H1 (cell line): Measurements from ENCODE around the gene LAMC3. TPM values are rescaled to one million over a fixed set of nuclear protein-coding genes. Genes with fewer than 3 reads are reported as not detected.

Source experiments
- CTCF ChIA-PET: fragments of 300-600 bp; sonication (Branson Sonifier 250); formaldehyde crosslinking; loops from one replicate; lab custom pipeline; 2021; ENCODE audit not compliant: partially characterized antibody; lab: Charles Lee
- POLR2A ChIA-PET: fragments of 300-600 bp; sonication (Branson Sonifier 250); formaldehyde crosslinking; loops from one replicate; lab custom pipeline; 2021; ENCODE audit warnings: inconsistent platforms; ENCODE audit not compliant: partially characterized antibody; lab: Charles Lee
- DNase-seq, 2 experiments: peaks; one replicate each; pipeline versions ENCODE4 v3.0.0 to v3.0.0-alpha.2; 2010 to 2022; ENCODE audit warnings: low spot score in 2 of 2, low read depth in 1 of 2, mixed read lengths in 1 of 2
- FAIRE-seq: peaks from 2 replicates; lab custom pipeline; 2011; peaks lifted over from hg19 to GRCh38; lab: Jason Lieb, UNC
- H2AFZ ChIP-seq: 2 replicates; pipeline ENCODE4 v1.8.1; 2012; ENCODE audit warnings: low read length, inconsistent platforms
- H2AK5ac ChIP-seq: 2 replicates; pipeline ENCODE4 v1.6.1; 2013; ENCODE audit warnings: low read depth, low read length
- H2BK120ac ChIP-seq: replicated peaks from 2 replicates; pipeline ENCODE3; 2013; ENCODE audit warnings: low read depth, low read length, inconsistent platforms
- H2BK12ac ChIP-seq: 2 replicates; pipeline ENCODE4 v1.6.1; 2013; ENCODE audit warnings: low read depth, low read length
- H2BK15ac ChIP-seq: 2 replicates; pipeline ENCODE4 v1.6.1; 2013; ENCODE audit warnings: low read length
- H2BK20ac ChIP-seq: 2 replicates; pipeline ENCODE4 v1.6.1; 2013; ENCODE audit warnings: low read length
- H2BK5ac ChIP-seq: 2 replicates; pipeline ENCODE4 v1.6.1; 2013; ENCODE audit warnings: low read depth, low read length
- H3K14ac ChIP-seq: 2 replicates; pipeline ENCODE4 v1.6.1; 2013; ENCODE audit warnings: inconsistent platforms; ENCODE audit not compliant: insufficient read length
- H3K18ac ChIP-seq: 2 replicates; pipeline ENCODE4 v1.6.1; 2013; ENCODE audit warnings: low read length; ENCODE audit errors: extremely low read depth
- H3K23ac ChIP-seq: 2 replicates; pipeline ENCODE4 v1.6.1; 2013; ENCODE audit warnings: inconsistent platforms; ENCODE audit not compliant: insufficient read length
- H3K23me2 ChIP-seq: 2 replicates; pipeline ENCODE4 v1.6.1; 2013; ENCODE audit warnings: low read depth, low read length
- H3K27ac ChIP-seq: 2 replicates; pipeline ENCODE4 v1.6.1; 2011; ENCODE audit warnings: low read depth, low read length, inconsistent platforms
- H3K27me3 ChIP-seq, 4 experiments: replicated peaks in 1 of 4; 1 replicate in 1 of 4; 2 replicates in 3 of 4; pipeline versions ENCODE4 v1.6.1 to v1.8.1; 2011 to 2013; ENCODE audit warnings: low read length in 3 of 4, mild to moderate bottlenecking in 3 of 4, inconsistent platforms in 2 of 4, mixed read lengths in 2 of 4, moderate library complexity in 1 of 4; ENCODE audit not compliant: control insufficient read depth in 3 of 4, insufficient read depth in 3 of 4; ENCODE audit errors: extremely low read depth in 1 of 4
- H3K36me3 ChIP-seq, 4 experiments: 2 replicates each; pipeline versions ENCODE4 v1.6.1 to v1.8.1; 2011 to 2013; ENCODE audit warnings: mild to moderate bottlenecking in 4 of 4, low read length in 3 of 4, moderate library complexity in 2 of 4, control low read depth in 1 of 4, inconsistent platforms in 1 of 4; ENCODE audit not compliant: insufficient read depth in 4 of 4, control insufficient read depth in 2 of 4
- H3K4ac ChIP-seq: replicated peaks from 2 replicates; pipeline ENCODE3; 2013; ENCODE audit warnings: low read length, low read depth, mixed read lengths, inconsistent platforms; ENCODE audit not compliant: insufficient read length
- H3K4me1 ChIP-seq, 4 experiments: replicated peaks in 1 of 4; 1 replicate in 1 of 4; 2 replicates in 3 of 4; pipeline versions ENCODE4 v1.6.1 to v1.8.1; 2011 to 2013; ENCODE audit warnings: low read length in 3 of 4, inconsistent platforms in 2 of 4, mixed read lengths in 1 of 4; ENCODE audit not compliant: insufficient read depth in 4 of 4, control insufficient read depth in 3 of 4
- H3K4me2 ChIP-seq, 2 experiments: 2 replicates each; pipeline versions ENCODE4 v1.6.1 to v1.8.1; 2011 to 2013; ENCODE audit warnings: low read depth in 2 of 2, low read length in 2 of 2, control low read depth in 1 of 2, inconsistent platforms in 1 of 2, mild to moderate bottlenecking in 1 of 2; ENCODE audit not compliant: insufficient read depth in 1 of 2
- H3K4me3 ChIP-seq, 4 experiments: fragments of 200-600, 300-600 bp in 1 of 4; sonication (generic), shearing (Covaris generic), sonication (Bioruptor Twin) in 1 of 4; 2 replicates each; pipeline versions ENCODE4 v1.5.1 to v1.8.1; 2011 to 2016; ENCODE audit warnings: low read length in 4 of 4, low read depth in 3 of 4, control low read depth in 2 of 4, inconsistent platforms in 2 of 4, mild to moderate bottlenecking in 2 of 4, mixed read lengths in 1 of 4, moderate library complexity in 1 of 4; ENCODE audit not compliant: insufficient read depth in 2 of 4; ENCODE audit errors: extremely low read depth in 1 of 4
- H3K56ac ChIP-seq: replicated peaks from 2 replicates; pipeline ENCODE3; 2013; ENCODE audit warnings: low read depth, mild to moderate bottlenecking, mixed read lengths, low read length, inconsistent platforms; ENCODE audit not compliant: insufficient read length
- H3K79me1 ChIP-seq: 2 replicates; pipeline ENCODE4 v1.6.1; 2013; ENCODE audit warnings: low read depth, low read length, control low read depth
- H3K79me2 ChIP-seq, 2 experiments: 2 replicates each; pipeline versions ENCODE4 v1.6.1 to v1.8.1; 2012 to 2013; ENCODE audit warnings: low read length in 2 of 2, mild to moderate bottlenecking in 2 of 2, inconsistent platforms in 1 of 2; ENCODE audit not compliant: insufficient read depth in 2 of 2, control insufficient read depth in 1 of 2
- H3K9ac ChIP-seq, 4 experiments: replicated peaks in 1 of 4; 1 replicate in 1 of 4; 2 replicates in 3 of 4; pipeline versions ENCODE4 v1.6.1 to v1.8.1; 2011 to 2013; ENCODE audit warnings: low read depth in 3 of 4, low read length in 3 of 4, control low read depth in 2 of 4, mild to moderate bottlenecking in 2 of 4, moderate library complexity in 2 of 4, inconsistent platforms in 1 of 4; ENCODE audit errors: extremely low read depth in 1 of 4
- H3K9me3 ChIP-seq, 2 experiments: 2 replicates each; pipeline versions ENCODE4 v1.6.1 to v1.8.1; 2012 to 2013; ENCODE audit warnings: mild to moderate bottlenecking in 2 of 2, moderate library complexity in 2 of 2, control low read depth in 1 of 2, inconsistent platforms in 1 of 2, low read depth in 1 of 2, low read length in 1 of 2, mixed read lengths in 1 of 2; ENCODE audit not compliant: insufficient read depth in 2 of 2
- H4K20me1 ChIP-seq, 2 experiments: replicated peaks in 1 of 2; 2 replicates each; pipeline versions ENCODE3 to v1.8.1; 2011 to 2013; ENCODE audit warnings: inconsistent platforms in 2 of 2, low read length in 2 of 2, mild to moderate bottlenecking in 1 of 2; ENCODE audit not compliant: insufficient read depth in 2 of 2, control insufficient read depth in 1 of 2
- H4K5ac ChIP-seq: 2 replicates; pipeline ENCODE4 v1.6.1; 2013; ENCODE audit warnings: low read length, low read depth, mixed read lengths, inconsistent platforms; ENCODE audit not compliant: insufficient read length
- H4K8ac ChIP-seq: 2 replicates; pipeline ENCODE4 v1.8.0; 2013; ENCODE audit warnings: mild to moderate bottlenecking, moderate library complexity, low read length, inconsistent platforms; ENCODE audit not compliant: insufficient read depth; ENCODE audit errors: extremely low read depth
- H4K91ac ChIP-seq: replicated peaks from 2 replicates; pipeline ENCODE3; 2013; ENCODE audit warnings: low read length, mixed read lengths, inconsistent platforms; ENCODE audit not compliant: insufficient read length
- EGR1 ChIP-seq: IDR thresholded peaks from 2 replicates; pipeline ENCODE4 v1.6.1; 2011; ENCODE audit warnings: low read depth, low read length, borderline replicate concordance
- GABPA ChIP-seq: IDR thresholded peaks from 2 replicates; pipeline ENCODE4 v1.6.1; 2011; ENCODE audit warnings: mild to moderate bottlenecking, low read length, moderate library complexity, borderline replicate concordance; ENCODE audit not compliant: insufficient read depth
- JUND ChIP-seq: IDR thresholded peaks from 2 replicates; pipeline ENCODE4 v1.6.1; 2011; ENCODE audit warnings: mild to moderate bottlenecking, improper control_type of control experiment, low read length
- KDM4A ChIP-seq: IDR thresholded peaks from one replicate; pipeline ENCODE4 v1.7.1; 2012; ENCODE audit warnings: low read depth, mild to moderate bottlenecking, moderate library complexity, low read length, inconsistent platforms; ENCODE audit not compliant: severe bottlenecking
- RBBP5 ChIP-seq: IDR thresholded peaks from 2 replicates; pipeline ENCODE4 v1.7.1; 2012; ENCODE audit warnings: low read depth, mild to moderate bottlenecking, inconsistent platforms, low read length, moderate library complexity, borderline replicate concordance
- RNF2 ChIP-seq: fragments of 200-900, 300-1000 bp; sonication (generic); IDR thresholded peaks from 2 replicates; pipeline ENCODE4 v1.7.1; 2016; ENCODE audit warnings: borderline replicate concordance, low read depth, mild to moderate bottlenecking, antibody characterized with exemption, low read length; ENCODE audit not compliant: poor library complexity, severe bottlenecking; ENCODE audit errors: missing control alignments
- TAF7 ChIP-seq: optimal IDR thresholded peaks from 2 replicates; pipeline ENCODE3; 2011; ENCODE audit warnings: low read depth, mild to moderate bottlenecking, inconsistent platforms, low read length, moderate library complexity, borderline replicate concordance
- WGBS, 2 experiments: shearing (Covaris generic) in 1 of 2; methylation state at CpG; one replicate each; pipeline versions ENCODE4 v1.1.6 to v1.1.7; 2013 to 2015; ENCODE audit warnings: low lambda C conversion rate in 2 of 2, mixed read lengths in 2 of 2, inconsistent platforms in 1 of 2, low coverage in 1 of 2, missing lambda C conversion rate in 1 of 2; ENCODE audit not compliant: insufficient replicate concordance in 2 of 2, insufficient coverage in 1 of 2, insufficient read length in 1 of 2; ENCODE audit errors: extremely low coverage in 1 of 2, missing lambda C conversion rate in 1 of 2; 5-methylcytosine and 5-hydroxymethylcytosine counted together
- polyA plus RNA-seq, 7 experiments: library from polyadenylated mRNA; depleted of rRNA in 3 of 7; stranded (reverse) in 5 of 7; unstranded in 2 of 7; fragments of >200 nt in 5 of 7; fragments of 200-250 nt in 2 of 7; gene quantifications; 1 replicate in 5 of 7; 2 replicates in 1 of 7; 4 replicates in 1 of 7; pipeline versions ENCODE4 v1.2.1 to v1.2.3, GENCODE V29; 2011 to 2013; ENCODE audit warnings: missing spikeins in 2 of 7, mixed read lengths in 2 of 7
- total RNA-seq: library from RNA; stranded (reverse); fragmentation: NEBNext Ultra II Directional; extraction: Animal tissue kit (Norgen Biotek cat#: 25700); gene quantifications from 2 replicates; pipeline ENCODE4 v1.2.1, GENCODE V29; 2021

The LAMC3 gene
- total and polyA plus RNA-seq, 2 of the 8 experiments (the other 6 are each of a cell fraction or from before 2014, with no cell fraction given), result 9.3 to 12.3 TPM

DNA sequence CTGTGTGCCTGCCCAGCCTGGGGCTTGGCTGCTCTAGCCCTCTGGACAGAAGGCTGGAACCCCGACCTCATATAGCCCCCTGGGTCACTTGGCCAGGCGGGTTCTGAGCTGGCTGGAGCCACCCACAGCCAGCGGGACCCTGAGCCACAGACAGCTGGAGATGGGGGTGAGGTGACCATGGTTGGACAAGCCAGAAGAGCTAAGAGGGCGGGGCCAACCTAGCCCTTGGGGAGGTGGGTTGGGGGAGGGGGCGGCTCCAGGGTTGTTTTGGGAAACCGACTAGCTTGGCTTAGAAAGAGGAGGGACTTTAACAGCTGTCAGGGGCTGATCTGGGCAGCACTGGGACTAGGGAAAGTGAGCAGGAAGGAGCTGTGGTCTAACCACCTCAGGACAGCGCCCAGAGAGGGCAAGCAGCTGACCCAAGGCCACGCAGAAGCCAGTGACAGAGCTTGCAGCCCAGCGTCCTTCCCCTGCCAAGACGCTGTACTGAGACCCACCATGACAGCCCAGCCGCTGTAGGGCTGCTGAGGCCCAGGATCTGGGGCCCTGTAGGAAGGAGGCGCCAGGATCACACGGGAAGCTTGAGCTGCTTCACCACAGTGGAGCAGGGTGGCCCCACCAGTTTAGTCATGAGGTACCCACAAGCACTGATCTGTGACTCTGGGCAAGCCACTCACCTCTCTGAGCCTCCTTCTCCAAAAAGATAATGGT, 89.6 kb downstream of the LAMC3 start:
- peak overlapping the region; percentile 88 for H2BK12ac ChIP-seq
- H3K23ac ChIP-seq, result no peak overlapping the region
- H3K9ac ChIP-seq, result no peak overlapping the region; a peak in 2 of 7 replicates
- H2BK5ac ChIP-seq, result peak overlapping the region; percentile 4; the same call in 1 of the 2 replicates
- 0 out of 2 replicates have a peak overlapping the region, but pooled peaks have one; percentile 48 for H3K18ac ChIP-seq
- H3K27me3 ChIP-seq, result no peaks in the 10 kb centered on the region; a peak in 1 of 7 replicates
- no peak overlapping the region for H2BK15ac ChIP-seq
- H3K4ac ChIP-seq, result no peak overlapping the region
- H3K4me3 ChIP-seq, result no peak overlapping the region
- TF ChIP-seq RNF2, result no peak
- peak; percentile 23 for TF ChIP-seq TAF7
- TF ChIP-seq GABPA, result no peak
- no peak for TF ChIP-seq KDM4A
- TF ChIP-seq EGR1, result no peak
- no peak for TF ChIP-seq JUND
- no peak for TF ChIP-seq RBBP5
- peaks cover 3 to 4% of the 10 kb centered on the region in 2 experiments for H4K20me1 ChIP-seq
- ChIA-PET POLR2A (interaction anchor here (0.8 to 29.0 kb wide), 6 partner anchors 13 to 191 kb away, joined by 3 to 751 read pairs (median 6); partner anchors contain the start of genes NUP214 and PLPP7), CTCF (interaction anchor here (0.5 to 6.3 kb wide), 8 partner anchors 10 to 436 kb away, joined by 3 to 47 read pairs (median 5); partner anchors contain the start of gene NUP214)
- peaks cover 5% of the 10 kb centered on the region for H3K23me2 ChIP-seq
- H3K14ac ChIP-seq, result no peak overlapping the region
- H3K9me3 ChIP-seq, result no peaks in the 10 kb centered on the region
- H4K91ac ChIP-seq, result no peak overlapping the region
- DNase-seq (no peak), FAIRE-seq (no peak)
- peaks cover 5 to 51% (median 39%) of the 10 kb centered on the region in 4 experiments for H3K4me1 ChIP-seq
- peaks cover 8% of the 10 kb centered on the region for H3K79me1 ChIP-seq
- peak overlapping the region; percentile 14 to 83; a peak in 3 of 4 replicates for H3K4me2 ChIP-seq
- H4K8ac ChIP-seq, result peak overlapping the region; percentile 43; the same call in 1 of the 2 replicates
- 80% methylated on average over 13 of the region's 13 CpGs; no CpG with 5 or more reads in 1 of the 2 experiments for WGBS, 2 experiments
- H3K56ac ChIP-seq, result no peak overlapping the region
- H3K36me3 ChIP-seq, result peaks cover 0 to 17% (median 2%) of the 10 kb centered on the region in 4 experiments; a peak in 4 of 8 replicates
- H2BK20ac ChIP-seq, result peak overlapping the region; percentile 34; the same call in 1 of the 2 replicates
- peaks cover 0 to 18% of the 10 kb centered on the region in 2 experiments; a peak in 1 of 4 replicates for H3K79me2 ChIP-seq
- no peak overlapping the region for H3K27ac ChIP-seq
- H2AK5ac ChIP-seq, result peak overlapping the region; percentile 24; the same call in 1 of the 2 replicates
- H2BK120ac ChIP-seq, result no peak overlapping the region
- no peak overlapping the region for H4K5ac ChIP-seq
- no peak overlapping the region for H2AFZ ChIP-seq
